GM19238 (cell line): ENCODE measurements around the gene LDLRAD4.

Experiments
- DNase-seq: peaks from one replicate; pipeline ENCODE4 v3.0.0; 2011; ENCODE audit warnings: low spot score; ENCODE audit not compliant: insufficient read length

Gene LDLRAD4

GRCh38 chr18:13624563-13625237 lies 406.1 kb downstream of the LDLRAD4 start:
- no peak for DNase-seq

DNA sequence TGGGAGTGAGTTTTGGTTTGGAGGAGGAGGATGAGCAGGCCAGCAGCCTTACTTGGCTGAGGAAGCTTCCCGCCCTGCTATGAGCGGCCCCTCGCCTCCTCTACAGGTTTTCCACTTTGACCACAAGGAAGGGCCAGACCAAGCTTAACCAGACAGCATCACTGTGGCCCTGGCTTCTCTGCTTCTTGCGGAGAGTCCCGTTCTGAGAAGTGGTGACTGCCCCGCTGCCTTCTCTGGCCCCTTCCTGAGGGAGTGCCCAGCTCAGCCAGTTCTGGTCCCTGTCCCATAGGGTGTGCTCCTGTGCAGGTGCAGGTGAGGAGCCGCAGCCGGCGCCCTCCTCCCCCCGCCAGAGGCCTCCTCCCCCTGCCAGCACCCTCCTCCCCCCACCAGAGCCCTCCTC lies 406.8 kb downstream of the LDLRAD4 start:
- no peak for DNase-seq

DNA sequence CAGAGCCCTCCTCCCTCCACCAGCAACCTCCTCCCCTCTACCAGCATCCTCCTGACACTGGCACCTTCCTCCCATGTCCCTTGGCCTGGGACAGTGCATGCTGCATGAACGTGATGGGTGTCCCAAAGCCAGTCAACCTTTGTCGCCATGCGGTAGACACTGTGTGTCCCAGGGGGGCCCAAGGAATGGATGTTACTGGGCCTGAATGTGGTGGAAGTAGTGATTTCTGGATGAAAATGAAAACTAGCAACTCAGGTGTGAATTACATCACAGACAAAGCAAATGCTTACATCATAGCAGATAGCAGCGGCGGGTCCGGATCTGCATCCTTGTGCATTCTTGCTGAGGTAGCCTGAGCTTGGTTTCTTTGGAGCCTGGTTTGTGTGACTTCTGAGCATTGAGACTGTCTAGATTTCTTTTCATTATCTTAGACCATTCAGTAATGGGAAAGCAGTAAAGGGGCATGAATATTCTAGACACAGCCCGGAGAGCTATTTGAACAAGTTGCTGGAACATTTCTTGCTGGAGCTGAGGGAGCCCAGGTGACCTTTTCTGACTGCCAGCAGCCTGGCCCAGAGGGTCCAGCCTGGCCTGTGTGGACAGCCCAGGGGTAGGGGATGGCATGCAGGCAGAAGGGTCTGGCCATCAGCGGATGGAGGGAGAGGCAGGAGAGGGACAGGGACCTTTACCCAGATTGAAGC lies 407.4 kb downstream of the LDLRAD4 start:
- no peak for DNase-seq

- no peak for DNase-seq
Measured at GRCh38 chr18:13626544-13626908, 408.0 kb downstream of the LDLRAD4 start.

- no peak for DNase-seq
Measured at GRCh38 chr18:13627639-13628038, 409.1 kb downstream of the LDLRAD4 start.

DNA sequence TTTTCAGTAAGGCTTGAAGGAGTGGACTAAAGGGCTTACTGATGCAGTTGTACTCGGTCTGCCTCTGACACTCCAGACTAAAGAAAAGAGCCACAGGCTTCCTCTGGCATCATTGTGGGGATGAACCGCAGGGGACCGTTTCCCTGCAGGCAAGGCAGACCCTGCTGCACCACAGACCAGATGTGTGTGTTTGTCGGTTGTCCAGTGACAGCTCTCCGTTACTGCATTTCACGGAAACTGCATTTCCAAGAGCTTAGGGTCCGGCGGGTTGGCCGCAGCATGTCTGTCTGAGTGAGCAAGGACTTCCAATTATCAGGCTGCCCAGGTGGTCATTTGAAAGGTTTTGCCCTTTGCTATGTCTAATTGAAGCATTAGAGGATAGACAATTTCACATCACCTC lies 409.7 kb downstream of the LDLRAD4 start:
- DNase-seq = no peak

GRCh38 chr18:13629841-13630715 lies 411.5 kb downstream of the LDLRAD4 start:
- DNase-seq = peak; percentile 77

GRCh38 chr18:13630716-13631268 lies 412.2 kb downstream of the LDLRAD4 start:
- DNase-seq = no peak

GRCh38 chr18:13633700-13634099 lies 415.1 kb downstream of the LDLRAD4 start:
- no peak for DNase-seq

- no peak for DNase-seq
Measured at GRCh38 chr18:13635046-13635445, 416.5 kb downstream of the LDLRAD4 start.

DNA sequence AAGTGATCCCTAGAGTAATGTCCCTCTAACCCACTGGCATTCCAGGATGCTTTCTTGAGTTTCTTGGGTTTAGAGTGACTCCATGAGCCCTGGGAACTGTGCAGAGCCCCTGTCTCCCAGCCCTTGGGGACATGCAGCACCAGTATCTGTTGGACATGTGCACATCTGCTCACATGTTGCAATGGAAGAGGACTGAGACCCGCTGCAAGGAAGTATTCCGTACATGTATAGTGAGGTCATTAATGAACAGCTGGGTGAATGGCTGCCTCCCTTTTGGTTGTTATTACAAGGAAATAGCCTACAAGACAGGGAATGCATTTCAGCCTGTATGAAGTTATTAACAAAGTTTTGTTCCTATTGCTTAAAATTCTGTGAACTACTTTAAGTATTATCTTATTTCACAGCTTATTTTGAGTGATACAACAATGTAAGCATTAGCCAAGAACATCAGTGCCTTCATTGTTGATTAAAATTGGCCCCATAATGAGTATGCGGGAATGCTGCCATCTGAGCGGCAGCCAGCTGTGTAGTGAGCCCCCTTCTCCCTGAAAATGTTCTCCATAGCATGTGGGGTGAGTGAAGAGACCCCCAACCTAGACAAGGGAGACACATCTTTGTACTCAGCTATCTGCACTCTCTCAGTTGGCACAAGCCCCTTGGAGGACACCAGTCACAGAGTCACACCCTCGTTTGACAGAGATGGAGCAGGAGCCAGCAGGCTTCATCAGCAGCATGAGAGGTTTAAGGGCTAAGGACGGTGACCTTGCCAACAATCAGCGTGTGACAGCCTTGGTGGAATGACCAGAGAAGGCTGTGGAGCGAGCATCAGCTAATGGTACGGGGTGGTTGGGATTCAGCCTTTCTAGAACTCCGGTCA lies 420.4 kb downstream of the LDLRAD4 start:
- no peak for DNase-seq

DNA sequence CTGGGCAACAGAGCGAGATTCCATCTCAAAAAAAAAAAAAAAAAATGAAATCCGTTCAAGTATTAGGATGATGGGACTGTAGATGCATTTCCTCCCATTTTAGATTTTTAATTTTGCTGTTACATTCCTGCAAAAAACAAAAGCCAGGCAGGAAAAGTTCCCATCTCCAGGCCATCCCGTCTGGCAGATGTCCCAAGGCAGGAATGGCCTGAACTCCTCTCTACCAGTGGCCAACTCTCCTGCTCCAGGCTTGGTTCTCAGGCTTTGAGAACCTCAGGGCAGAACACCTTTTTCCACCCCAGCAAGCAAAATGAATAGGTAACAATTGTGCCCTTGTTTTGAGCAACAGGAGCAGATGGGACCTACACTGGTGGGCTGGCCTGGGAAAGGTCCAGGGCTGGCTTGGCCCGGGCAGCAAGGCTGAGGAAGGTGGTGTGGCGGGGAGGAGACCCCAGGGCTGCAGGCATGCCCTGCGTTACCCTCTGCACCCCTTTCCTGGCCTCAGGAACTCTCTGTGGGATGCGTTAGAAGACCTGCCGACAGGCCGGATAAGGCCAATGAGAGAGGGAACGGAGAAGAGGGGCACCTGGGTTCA lies 421.8 kb downstream of the LDLRAD4 start:
- DNase-seq = no peak

DNA sequence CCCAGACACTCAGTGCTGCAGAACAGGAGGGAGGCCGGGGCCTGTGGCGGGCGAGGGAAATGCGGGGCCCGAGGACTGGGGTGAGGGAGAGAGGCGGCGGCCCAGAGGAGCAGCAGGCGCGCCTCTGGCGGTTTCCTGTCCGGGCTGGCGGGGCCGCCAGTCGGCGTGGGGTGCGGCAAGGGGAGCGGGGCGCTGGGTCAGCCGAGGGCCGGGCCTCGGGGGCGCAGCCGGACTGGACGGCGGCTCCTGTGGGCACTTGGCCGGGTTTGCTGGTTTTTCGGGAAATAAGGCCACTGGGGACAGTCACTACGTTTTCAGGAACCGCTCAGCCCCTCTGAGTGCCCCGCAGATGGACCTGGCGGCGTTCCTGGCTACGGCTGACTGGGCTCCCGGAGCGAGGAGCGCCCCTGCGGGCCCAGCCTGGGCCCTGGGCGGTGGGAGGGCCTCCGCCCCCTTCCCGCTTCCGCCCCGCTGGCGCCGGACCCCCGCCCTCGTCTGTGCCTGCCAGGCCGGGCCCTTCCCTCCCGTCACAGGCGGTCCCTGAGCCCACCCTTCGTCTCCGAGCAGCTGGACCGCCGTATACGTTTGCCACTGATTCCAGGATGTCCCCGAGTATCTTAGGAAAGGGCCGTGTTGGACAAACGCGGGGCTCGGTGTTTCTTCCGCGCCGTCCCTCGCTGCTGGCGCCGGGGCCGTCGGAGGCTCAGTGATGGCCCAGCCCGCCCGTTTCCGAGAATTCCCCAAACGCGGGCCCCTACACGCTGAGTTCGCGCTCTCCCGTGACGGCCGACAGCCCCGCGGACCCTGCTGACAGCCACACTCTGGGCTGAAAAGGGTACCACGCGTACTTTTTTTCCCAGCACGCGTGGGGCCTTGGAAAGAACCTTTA lies 423.2 kb downstream of the LDLRAD4 start:
- DNase-seq = no peak

GRCh38 chr18:13642440-13642827 lies 423.9 kb downstream of the LDLRAD4 start:
- DNase-seq = no peak

GRCh38 chr18:13643261-13643751 lies 424.7 kb downstream of the LDLRAD4 start:
- DNase-seq = no peak

- DNase-seq = no peak
Measured at GRCh38 chr18:13645093-13645492, 426.5 kb downstream of the LDLRAD4 start.

GRCh38 chr18:13646633-13647032 lies 428.1 kb downstream of the LDLRAD4 start:
- DNase-seq = no peak

DNA sequence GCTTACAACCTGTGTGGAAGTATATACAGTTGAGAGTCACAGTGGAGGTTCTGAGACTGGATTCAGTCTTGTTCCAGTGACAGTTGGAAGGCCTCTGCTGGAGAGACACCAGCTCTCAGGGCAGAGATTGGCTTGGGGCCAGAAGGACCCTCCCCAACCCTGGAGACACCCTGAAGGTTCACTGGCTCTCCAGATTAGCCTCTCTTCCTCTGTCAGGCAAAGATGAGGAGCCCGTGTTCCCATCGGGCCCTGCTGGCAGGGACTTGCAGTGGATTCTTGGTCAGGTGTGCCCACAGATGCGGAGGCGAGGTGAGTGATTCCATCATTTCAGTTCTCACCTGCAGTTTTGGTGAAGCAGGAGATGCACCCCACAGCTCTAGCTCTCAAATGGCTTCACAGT lies 429.2 kb downstream of the LDLRAD4 start:
- no peak for DNase-seq
